Left ventricle myocardium inferior (tissue), 1 donor: ENCODE results near the gene TMEM86B. TPM values are rescaled to one million over a fixed set of nuclear protein-coding genes. Genes with fewer than 3 reads are reported as not detected.

Experiments used
- DNase-seq: peaks from one replicate; pipeline ENCODE4 v3.0.0-alpha.2; 2020
- H3K27ac ChIP-seq: fragments of 200-600 bp; replicated peaks from 2 replicates; pipeline ENCODE4 v1.8.0; 2021
- H3K27me3 ChIP-seq: fragments of 200-600 bp; 2 replicates; pipeline ENCODE4 v1.8.0; 2021; ENCODE audit warnings: low read depth
- H3K36me3 ChIP-seq: fragments of 200-600 bp; 2 replicates; pipeline ENCODE4 v1.8.0; 2021
- H3K4me1 ChIP-seq: fragments of 200-600 bp; 2 replicates; pipeline ENCODE4 v1.8.0; 2021
- H3K4me3 ChIP-seq: fragments of 200-600 bp; 2 replicates; pipeline ENCODE4 v1.8.0; 2021; ENCODE audit warnings: mild to moderate bottlenecking, moderate library complexity
- H3K9me3 ChIP-seq: fragments of 200-600 bp; replicated peaks from 2 replicates; pipeline ENCODE4 v1.8.0; 2021
- intact Hi-C: fragments of 100-400 bp; cut with micrococcal nuclease; formaldehyde crosslinking; loops from one replicate; pipeline ENCODE4 v1.11.0; 2022
- total RNA-seq: library from RNA; stranded (reverse); fragmentation: NEBNext Ultra II Directional; extraction: Animal tissue kit (Norgen Biotek cat#: 25700); gene quantifications from one replicate; pipeline ENCODE4 v1.2.1, GENCODE V29; 2021
- TF ChIP-seq, protein P1 (sequence below): fragments of 200-600 bp; IDR thresholded peaks from 2 replicates; pipeline ENCODE4 v1.8.0; 2021; ENCODE audit warnings: antibody characterized with exemption, mild to moderate bottlenecking, borderline replicate concordance
- donor health status: DM: no; HTN: yes; CAD: no; lungs with severe emphysema.

The TMEM86B gene
- total RNA-seq, 1 donor from 2014 or later: 2.1 TPM

GRCh38 chr19:55259540-55260210, 31.1 kb upstream of the TMEM86B start:
- intact Hi-C loops: no loop called here
- no peak for DNase-seq

DNA sequence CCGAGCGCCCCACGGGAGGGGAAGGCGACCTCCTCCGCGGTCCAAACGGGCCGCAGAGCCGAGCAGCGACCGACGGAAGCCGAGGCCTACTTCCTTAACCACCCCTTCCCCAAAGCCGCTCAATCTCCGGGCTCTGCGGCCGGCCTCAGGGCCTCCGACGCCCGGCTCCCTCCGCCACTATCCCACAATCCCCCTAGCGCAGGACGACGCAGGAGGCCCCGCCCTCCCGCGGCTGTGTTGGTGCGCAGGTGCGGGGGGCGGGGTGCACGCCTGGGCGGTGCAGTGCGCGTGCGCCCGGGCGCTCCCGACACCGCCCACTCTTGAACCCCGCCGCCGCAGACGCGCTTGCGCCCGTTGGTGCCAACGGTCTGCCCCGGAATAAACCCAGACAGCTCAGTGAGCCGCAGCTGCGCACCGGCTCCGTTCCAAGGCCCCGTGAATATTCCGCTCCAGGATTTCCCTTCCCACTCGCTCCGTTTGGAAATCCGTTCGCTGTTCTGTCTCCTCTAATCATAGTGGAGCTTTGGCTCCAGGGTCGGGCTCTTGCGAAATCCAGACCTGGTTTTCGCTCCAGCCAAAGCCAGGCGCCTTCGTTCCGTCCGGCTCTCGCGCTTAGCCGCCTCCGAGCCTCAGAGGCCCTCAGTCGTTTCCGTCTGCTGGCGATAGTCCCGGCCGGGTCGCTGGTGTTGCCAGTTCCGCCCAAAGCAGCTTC, 30.4 kb upstream of the TMEM86B start, which contains the start of gene PPP6R1:
Gene PPP6R1, minus strand, starts transcription at position 190 of the 712 bp plus-strand sequence. CDS start 11,914 bp downstream, outside the sequence.
- H3K27me3 ChIP-seq: no peaks in the 10 kb centered on the region

More at GRCh38 chr19:55259540-55260210, 31.1 kb upstream of the TMEM86B start:
- H3K27ac ChIP-seq: peak overlapping the region; percentile 90
- H3K27me3 ChIP-seq: no peaks in the 10 kb centered on the region
- H3K9me3 ChIP-seq: no peaks in the 10 kb centered on the region
- TF ChIP-seq, protein P1, sequence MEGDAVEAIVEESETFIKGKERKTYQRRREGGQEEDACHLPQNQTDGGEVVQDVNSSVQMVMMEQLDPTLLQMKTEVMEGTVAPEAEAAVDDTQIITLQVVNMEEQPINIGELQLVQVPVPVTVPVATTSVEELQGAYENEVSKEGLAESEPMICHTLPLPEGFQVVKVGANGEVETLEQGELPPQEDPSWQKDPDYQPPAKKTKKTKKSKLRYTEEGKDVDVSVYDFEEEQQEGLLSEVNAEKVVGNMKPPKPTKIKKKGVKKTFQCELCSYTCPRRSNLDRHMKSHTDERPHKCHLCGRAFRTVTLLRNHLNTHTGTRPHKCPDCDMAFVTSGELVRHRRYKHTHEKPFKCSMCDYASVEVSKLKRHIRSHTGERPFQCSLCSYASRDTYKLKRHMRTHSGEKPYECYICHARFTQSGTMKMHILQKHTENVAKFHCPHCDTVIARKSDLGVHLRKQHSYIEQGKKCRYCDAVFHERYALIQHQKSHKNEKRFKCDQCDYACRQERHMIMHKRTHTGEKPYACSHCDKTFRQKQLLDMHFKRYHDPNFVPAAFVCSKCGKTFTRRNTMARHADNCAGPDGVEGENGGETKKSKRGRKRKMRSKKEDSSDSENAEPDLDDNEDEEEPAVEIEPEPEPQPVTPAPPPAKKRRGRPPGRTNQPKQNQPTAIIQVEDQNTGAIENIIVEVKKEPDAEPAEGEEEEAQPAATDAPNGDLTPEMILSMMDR: no peak
- H3K4me3 ChIP-seq: peak overlapping the region; percentile 99
- H3K36me3 ChIP-seq: peaks cover 10% of the 10 kb centered on the region
- H3K4me1 ChIP-seq: peaks cover 48% of the 10 kb centered on the region

GRCh38 chr19:55258476-55258827, 29.9 kb upstream of the TMEM86B start:
- peaks cover 60% of the 10 kb centered on the region for H3K4me1 ChIP-seq
- intact Hi-C loops: no loop called here

More for the DNA sequence above, 30.4 kb upstream of the TMEM86B start, which contains the start of gene PPP6R1:
- TF ChIP-seq, protein P1: no peak
- Histone ChIP-seq H3K27ac (peak within 1 kb of the TSS; percentile 90), H3K4me3 (peak within 1 kb of the TSS; percentile 99), H3K36me3 (peaks cover 8% of the 10 kb centered on the region), H3K4me1 (peaks cover 55% of the 10 kb centered on the region), H3K9me3 (no peaks in the 10 kb centered on the region)
- intact Hi-C loops: no loop called here
- peak; percentile 98 for DNase-seq

DNA sequence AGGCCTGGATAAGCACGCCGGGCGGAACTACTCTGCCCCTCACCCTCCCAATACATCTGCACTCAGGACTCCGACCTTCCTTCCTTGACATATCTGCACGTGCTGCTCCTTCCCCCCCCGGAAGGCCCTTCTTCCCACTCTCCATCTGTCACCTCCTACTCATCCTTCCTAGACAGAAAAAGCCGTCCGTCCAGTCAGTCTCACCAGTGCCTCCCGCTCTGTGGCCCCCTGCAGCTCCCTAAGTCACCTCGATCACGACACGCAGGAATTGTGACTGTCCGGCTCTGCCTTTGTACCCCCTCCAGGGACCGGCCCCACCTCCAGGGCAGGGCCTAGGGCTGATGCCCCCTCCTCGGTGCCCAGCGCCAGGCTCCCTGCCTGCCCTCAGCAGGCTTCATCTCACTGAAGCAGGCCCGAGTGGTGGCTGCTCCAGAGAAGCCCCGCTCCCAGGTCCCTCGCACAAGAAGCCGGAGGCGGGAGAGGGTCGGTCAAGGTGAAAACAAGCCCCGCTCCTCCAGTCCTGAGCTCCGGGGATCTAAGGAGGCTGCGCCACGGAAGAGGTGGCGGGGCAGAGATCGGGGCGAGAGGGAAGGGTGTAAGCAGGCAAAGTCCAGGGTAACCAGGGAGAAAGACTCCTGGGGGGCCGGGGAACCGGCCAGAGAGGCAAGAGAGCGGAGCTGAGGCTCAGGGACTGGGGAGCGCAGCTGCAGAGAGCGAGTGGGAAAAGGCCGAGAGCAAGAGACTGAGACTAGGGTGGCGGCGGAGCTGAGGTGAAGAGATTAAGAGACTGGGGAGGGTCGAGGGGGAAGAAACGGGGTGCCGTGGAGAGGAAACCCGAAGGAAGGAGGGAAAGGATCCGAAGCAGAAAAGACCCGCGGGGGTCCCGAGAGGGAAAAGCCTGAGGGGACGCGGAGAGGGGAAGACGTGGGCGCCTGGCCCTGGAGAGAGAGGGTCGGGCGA, 29.2 kb upstream of the TMEM86B start:
- H3K36me3 ChIP-seq: peaks cover 8% of the 10 kb centered on the region
- peak overlapping the region; percentile 90 for H3K27ac ChIP-seq
- no peaks in the 10 kb centered on the region for H3K9me3 ChIP-seq
- peak overlapping the region; percentile 99 for H3K4me3 ChIP-seq
- peaks cover 67% of the 10 kb centered on the region for H3K4me1 ChIP-seq
- TF ChIP-seq, protein P1: no peak
- no peaks in the 10 kb centered on the region for H3K27me3 ChIP-seq
- intact Hi-C loops: no loop called here
- no peak for DNase-seq

More at GRCh38 chr19:55258476-55258827, 29.9 kb upstream of the TMEM86B start:
- Histone ChIP-seq H3K9me3 (no peaks in the 10 kb centered on the region), H3K27ac (peak overlapping the region; percentile 90), H3K36me3 (peaks cover 8% of the 10 kb centered on the region), H3K27me3 (no peaks in the 10 kb centered on the region), H3K4me3 (peak overlapping the region; percentile 99)
- DNase-seq: peak; percentile 31
- TF ChIP-seq, protein P1: no peak
